AG04450 (cell line): ENCODE measurements around the gene TMEM238L. TPM values are rescaled to one million over a fixed set of nuclear protein-coding genes. Genes with fewer than 3 reads are reported as not detected.

Experiments used
- CTCF ChIA-PET: fragments of 300-600, 350-600 bp; formaldehyde crosslinking; extraction: SDS; loops from one replicate; lab custom pipeline; 2022; ENCODE audit warnings: antibody characterized with exemption, inconsistent platforms; lab: Charles Lee
- POLR2A ChIA-PET: fragments of 350-600 bp; formaldehyde crosslinking; extraction: SDS; loops from one replicate; lab custom pipeline; 2021; ENCODE audit warnings: antibody characterized with exemption, inconsistent platforms; lab: Yijun Ruan, JAX
- DNase-seq: peaks from one replicate; pipeline ENCODE4 v3.0.0-alpha.2; 2011; ENCODE audit warnings: low read depth, low spot score
- H3K27ac ChIP-seq: one replicate; pipeline ENCODE4 v1.5.1; 2012; ENCODE audit warnings: low read depth, low read length, control low read depth
- H3K27me3 ChIP-seq: one replicate; pipeline ENCODE4 v1.6.0; 2012; ENCODE audit warnings: low read length; ENCODE audit not compliant: control insufficient read depth, insufficient read depth
- H3K4me3 ChIP-seq: 2 replicates; pipeline ENCODE4 v1.5.1; 2011; ENCODE audit warnings: mild to moderate bottlenecking, low read depth, low read length, control low read depth
- H3K9me3 ChIP-seq: 2 replicates; pipeline ENCODE4 v1.5.1; 2012; ENCODE audit warnings: low read length; ENCODE audit not compliant: control insufficient read depth, insufficient read depth
- CTCF ChIP-seq: IDR thresholded peaks from 2 replicates; pipeline ENCODE4 v1.5.1; 2011; ENCODE audit warnings: low read depth, low read length, control low read depth, inconsistent platforms
- polyA plus RNA-seq: library from polyadenylated mRNA; depleted of rRNA; stranded (reverse); fragments of >200 nt; gene quantifications from 2 replicates; pipeline ENCODE4 v1.2.3, GENCODE V29; 2011

The TMEM238L gene
- polyA plus RNA-seq, 1 experiment: not detected

GRCh38 chr17:10756619-10757018 lies 47.3 kb downstream of the TMEM238L start:
- Histone ChIP-seq H3K27ac (no peak overlapping the region), H3K4me3 (no peak overlapping the region), H3K27me3 (peaks cover 2% of the 10 kb centered on the region), H3K9me3 (no peaks in the 10 kb centered on the region)
- DNase-seq: no peak
- ChIA-PET CTCF (interaction anchor here (1.7 kb wide), 1 partner anchor 19 kb away, joined by 4 read pairs; no protein-coding TSS in a partner anchor), POLR2A (no interaction called here)
- TF ChIP-seq CTCF: no peak

GRCh38 chr17:10756185-10756584 lies 47.7 kb downstream of the TMEM238L start:
- CTCF ChIA-PET: no interaction called here

GRCh38 chr17:10755592-10756127 lies 48.2 kb downstream of the TMEM238L start:
- POLR2A ChIA-PET: no interaction called here
- H3K27ac ChIP-seq: no peak overlapping the region
- CTCF ChIA-PET: no interaction called here
- peaks cover 2% of the 10 kb centered on the region for H3K27me3 ChIP-seq
- TF ChIP-seq CTCF: no peak
- no peaks in the 10 kb centered on the region for H3K9me3 ChIP-seq
- no peak for DNase-seq
- H3K4me3 ChIP-seq: no peak overlapping the region

More at GRCh38 chr17:10756185-10756584, 47.7 kb downstream of the TMEM238L start:
- H3K27me3 ChIP-seq: peaks cover 2% of the 10 kb centered on the region
- POLR2A ChIA-PET: no interaction called here
- DNase-seq: no peak
- H3K9me3 ChIP-seq: no peaks in the 10 kb centered on the region
- TF ChIP-seq CTCF: no peak
- H3K4me3 ChIP-seq: no peak overlapping the region
- no peak overlapping the region for H3K27ac ChIP-seq

GRCh38 chr17:10754861-10755591 lies 48.9 kb downstream of the TMEM238L start:
- H3K9me3 ChIP-seq: no peaks in the 10 kb centered on the region
- no peak for TF ChIP-seq CTCF
- ChIA-PET POLR2A (no interaction called here), CTCF (interaction anchor here (1.0 to 1.2 kb wide), 2 partner anchors 18 to 91 kb away, joined by 4 to 7 read pairs; no protein-coding TSS in a partner anchor)
- no peak overlapping the region for H3K27ac ChIP-seq
- H3K4me3 ChIP-seq: no peak overlapping the region
- peaks cover 5% of the 10 kb centered on the region for H3K27me3 ChIP-seq
- DNase-seq: no peak

- peaks cover 6% of the 10 kb centered on the region for H3K27me3 ChIP-seq
- peak; percentile 39 for TF ChIP-seq CTCF
- ChIA-PET POLR2A (no interaction called here), CTCF (interaction anchor here (1.2 kb wide), 1 partner anchor 17 kb away, joined by 7 read pairs; no protein-coding TSS in a partner anchor)
- H3K4me3 ChIP-seq: no peak overlapping the region
- DNase-seq: no peak
- no peak overlapping the region for H3K27ac ChIP-seq
- H3K9me3 ChIP-seq: no peaks in the 10 kb centered on the region
Observed at GRCh38 chr17:10754109-10754508, 49.8 kb downstream of the TMEM238L start.
